ENCODE results near the gene RAD51AP1. TPM values are rescaled to one million over a fixed set of nuclear protein-coding genes. Genes with fewer than 3 reads are reported as not detected.

RAD51AP1 gene
- total RNA-seq, 1 experiment from 2014 or later: 10.8 TPM

GRCh38 chr12:4545195-4545594, 6.5 kb downstream of the RAD51AP1 start:
- BruUV-seq (replicated peaks): no TSS peak
- DNase-seq (ENCODE audit: unreplicated experiment): no peak
- no peaks in the 10 kb centered on the region for H3K27me3 Mint-ChIP-seq (ENCODE audit: insufficient read depth, unreplicated experiment)
- no peak for TF ChIP-seq CTCF (IDR thresholded peaks at IDR 0.05; ENCODE audit: unreplicated experiment)
- no peaks in the 10 kb centered on the region for H3K36me3 Mint-ChIP-seq (ENCODE audit: insufficient read depth, unreplicated experiment)
- CTCF ChIA-PET: interaction anchor here (1.0 to 1.8 kb wide), 2 partner anchors 11 to 213 kb away, joined by 3 to 8 read pairs; no protein-coding TSS in a partner anchor
- H3K4me3 Mint-ChIP-seq (ENCODE audit: unreplicated experiment): no peak overlapping the region
- intact Hi-C loops (cut with micrococcal nuclease): no loop called here
- POLR2A ChIA-PET: no interaction called here
- peaks cover 6% of the 10 kb centered on the region for H3K4me1 Mint-ChIP-seq (ENCODE audit: insufficient read depth, unreplicated experiment)
- H3K27ac Mint-ChIP-seq (ENCODE audit: low read depth, unreplicated experiment): no peak overlapping the region
- H3K9me3 Mint-ChIP-seq (ENCODE audit: unreplicated experiment): no peaks in the 10 kb centered on the region

- H3K27ac Mint-ChIP-seq (ENCODE audit: low read depth, unreplicated experiment): no peak overlapping the region
- POLR2A ChIA-PET: interaction anchor here (1.5 to 1.7 kb wide), 2 partner anchors 11 to 14 kb away, joined by 4 to 6 read pairs; partner anchors contain the start of gene RAD51AP1
- no peaks in the 10 kb centered on the region for H3K9me3 Mint-ChIP-seq (ENCODE audit: unreplicated experiment)
- H3K4me3 Mint-ChIP-seq (ENCODE audit: unreplicated experiment): no peak overlapping the region
- no peaks in the 10 kb centered on the region for H3K27me3 Mint-ChIP-seq (ENCODE audit: insufficient read depth, unreplicated experiment)
- intact Hi-C loops (cut with micrococcal nuclease): no loop called here
- no peak for DNase-seq (ENCODE audit: unreplicated experiment)
- no TSS peak for BruUV-seq (replicated peaks)
- CTCF ChIA-PET: interaction anchor here (1.9 kb wide), 1 partner anchor 206 kb away, joined by 10 read pairs; no protein-coding TSS in a partner anchor
- peaks cover 9% of the 10 kb centered on the region for H3K36me3 Mint-ChIP-seq (ENCODE audit: insufficient read depth, unreplicated experiment)
- TF ChIP-seq CTCF (IDR thresholded peaks at IDR 0.05; ENCODE audit: unreplicated experiment): no peak
- peaks cover 5% of the 10 kb centered on the region for H3K4me1 Mint-ChIP-seq (ENCODE audit: insufficient read depth, unreplicated experiment)
Measured at GRCh38 chr12:4552191-4552590, 13.5 kb downstream of the RAD51AP1 start.

- intact Hi-C loops (cut with micrococcal nuclease): no loop called here
Measured at GRCh38 chr12:4553943-4554342, 15.3 kb downstream of the RAD51AP1 start.

GRCh38 chr12:4555804-4556203, 17.1 kb downstream of the RAD51AP1 start:
- Mint-ChIP-seq H3K4me1 (ENCODE audit: insufficient read depth, unreplicated experiment) (peaks cover 5% of the 10 kb centered on the region), H3K27me3 (ENCODE audit: insufficient read depth, unreplicated experiment) (no peaks in the 10 kb centered on the region), H3K9me3 (ENCODE audit: unreplicated experiment) (no peaks in the 10 kb centered on the region), H3K4me3 (ENCODE audit: unreplicated experiment) (no peak overlapping the region), H3K36me3 (ENCODE audit: insufficient read depth, unreplicated experiment) (peaks cover 9% of the 10 kb centered on the region), H3K27ac (ENCODE audit: low read depth, unreplicated experiment) (peak overlapping the region; percentile 57)
- no peak for TF ChIP-seq CTCF (IDR thresholded peaks at IDR 0.05; ENCODE audit: unreplicated experiment)
- no peak for DNase-seq (ENCODE audit: unreplicated experiment)
- ChIA-PET CTCF (interaction anchor here (0.9 kb wide), 1 partner anchor 203 kb away, joined by 3 read pairs; no protein-coding TSS in a partner anchor), POLR2A (no interaction called here)
- intact Hi-C loops (cut with micrococcal nuclease): no loop called here
- BruUV-seq (replicated peaks): no TSS peak

More at GRCh38 chr12:4553943-4554342, 15.3 kb downstream of the RAD51AP1 start:
- DNase-seq (ENCODE audit: unreplicated experiment): no peak
- TF ChIP-seq CTCF (IDR thresholded peaks at IDR 0.05; ENCODE audit: unreplicated experiment): no peak
- no peak overlapping the region for H3K4me3 Mint-ChIP-seq (ENCODE audit: unreplicated experiment)
- no peaks in the 10 kb centered on the region for H3K9me3 Mint-ChIP-seq (ENCODE audit: unreplicated experiment)
- H3K36me3 Mint-ChIP-seq (ENCODE audit: insufficient read depth, unreplicated experiment): peaks cover 9% of the 10 kb centered on the region
- CTCF ChIA-PET: no interaction called here
- H3K27me3 Mint-ChIP-seq (ENCODE audit: insufficient read depth, unreplicated experiment): no peaks in the 10 kb centered on the region
- no peak overlapping the region for H3K27ac Mint-ChIP-seq (ENCODE audit: low read depth, unreplicated experiment)
- peaks cover 5% of the 10 kb centered on the region for H3K4me1 Mint-ChIP-seq (ENCODE audit: insufficient read depth, unreplicated experiment)
- no TSS peak for BruUV-seq (replicated peaks)
- POLR2A ChIA-PET: interaction anchor here (0.5 to 1.7 kb wide), 3 partner anchors 12 to 128 kb away, joined by 3 to 6 read pairs (median 3); no protein-coding TSS in a partner anchor
